A172 (cell line): ENCODE data around the gene XPC. TPM values are rescaled to one million over a fixed set of nuclear protein-coding genes. Genes with fewer than 3 reads are reported as not detected.
"Not testable (repeated sequence)": the region's sequence is repeated elsewhere in the genome, so short reads cannot be mapped to it uniquely, and the experiment has no call there.

Experiments used
- DNase-seq: peaks from one replicate; pipeline ENCODE4 v3.0.0-alpha.2; 2015; ENCODE audit warnings: low spot score
- total RNA-seq: library from RNA; depleted of rRNA; stranded (reverse); fragments of >200 nt; shearing (Covaris generic); gene quantifications from 2 replicates; pipeline ENCODE4 v1.2.3, GENCODE V29; 2014

XPC gene
- total RNA-seq, 1 experiment from 2014 or later, result 32.2 TPM

DNA sequence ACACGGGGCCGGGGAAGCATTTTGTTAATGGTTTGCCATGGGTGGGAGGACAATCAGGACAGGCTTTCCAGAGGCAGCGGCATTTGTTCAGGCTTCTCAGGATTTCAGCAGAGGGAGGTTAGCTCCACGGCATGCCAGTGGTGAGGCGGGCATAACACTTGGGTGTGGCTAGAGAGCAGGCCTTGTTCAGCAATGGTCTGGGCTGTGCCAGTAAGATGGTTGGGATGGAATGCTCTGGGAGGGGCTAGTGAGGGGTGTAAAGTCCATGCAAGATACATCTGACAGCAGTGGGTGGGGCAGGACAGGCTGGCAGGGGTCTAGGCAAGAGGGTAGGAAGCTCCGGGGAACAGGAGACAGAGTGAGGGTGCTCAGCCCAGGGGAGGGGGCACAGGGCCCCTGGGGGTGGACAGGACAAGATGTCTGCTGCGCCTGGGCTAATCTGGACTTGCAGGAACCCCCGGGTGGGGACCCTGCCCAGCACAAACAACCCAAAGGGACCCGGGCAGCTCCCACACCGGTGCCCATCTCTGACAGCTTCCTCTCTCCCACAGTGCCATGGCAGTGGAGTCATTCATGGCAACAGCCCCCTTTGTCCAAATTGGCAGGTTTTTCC lies 45.1 kb downstream of the XPC start:
- DNase-seq, result no peak

DNA sequence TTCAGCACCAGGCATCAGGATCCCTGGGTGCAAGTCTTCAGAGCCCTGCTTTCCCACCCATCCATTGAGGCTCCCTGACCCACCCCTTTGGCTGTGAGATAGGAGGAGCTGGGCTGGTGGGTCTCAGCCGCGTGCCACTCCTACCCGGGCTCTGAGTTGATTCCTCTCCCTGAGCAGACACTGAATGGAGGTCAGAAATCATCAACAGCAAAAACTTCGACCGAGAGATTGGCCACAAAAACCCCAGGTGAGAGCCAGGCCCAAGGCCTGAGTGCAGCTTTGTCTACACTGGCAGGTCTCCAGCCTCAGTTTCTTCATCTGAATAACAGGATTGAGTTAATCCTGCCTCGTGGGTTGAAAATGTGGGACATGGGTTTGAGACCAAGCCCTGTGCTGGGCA lies 45.7 kb downstream of the XPC start:
- no peak for DNase-seq

DNA sequence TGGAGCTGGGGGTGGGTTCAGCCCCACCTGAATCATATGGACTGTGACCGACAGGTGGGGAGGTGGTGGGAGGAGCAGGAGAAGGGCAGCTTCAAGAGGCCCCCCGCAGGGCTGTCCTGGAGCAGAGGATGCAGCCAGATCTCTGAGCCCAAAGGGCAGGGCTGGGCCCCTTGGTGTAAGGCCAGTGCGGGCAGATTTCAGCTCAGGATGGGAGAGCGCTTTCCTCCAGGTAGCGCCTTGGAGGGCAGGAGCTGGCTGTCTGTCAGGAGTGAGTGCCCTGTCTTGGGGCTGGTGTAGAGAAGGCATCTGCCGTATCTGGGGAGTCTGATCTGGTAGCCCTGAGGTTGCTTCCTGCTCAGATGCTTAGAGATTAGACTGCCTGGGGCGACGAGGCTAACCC lies 46.3 kb downstream of the XPC start:
- DNase-seq, result no peak

DNA sequence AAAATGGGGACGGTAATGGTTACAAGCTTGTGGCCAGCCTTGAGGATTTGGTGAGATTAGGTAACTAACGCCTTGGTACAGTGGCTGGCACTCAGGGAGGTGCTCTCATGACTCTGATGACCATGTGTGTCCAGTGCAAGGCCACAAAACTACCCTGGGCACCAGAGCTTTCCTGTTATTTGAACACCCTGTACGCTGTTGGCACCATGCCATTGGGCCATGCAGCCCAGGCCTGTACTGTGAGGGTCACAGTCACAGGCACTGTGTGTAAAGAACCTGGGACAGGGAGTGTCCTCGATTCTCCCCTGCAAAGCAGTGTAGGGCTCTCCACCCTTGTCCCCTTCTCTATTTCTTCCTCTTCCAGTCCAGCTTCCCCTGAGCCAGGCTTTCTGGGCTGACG lies 47.3 kb downstream of the XPC start:
- no peak for DNase-seq

DNA sequence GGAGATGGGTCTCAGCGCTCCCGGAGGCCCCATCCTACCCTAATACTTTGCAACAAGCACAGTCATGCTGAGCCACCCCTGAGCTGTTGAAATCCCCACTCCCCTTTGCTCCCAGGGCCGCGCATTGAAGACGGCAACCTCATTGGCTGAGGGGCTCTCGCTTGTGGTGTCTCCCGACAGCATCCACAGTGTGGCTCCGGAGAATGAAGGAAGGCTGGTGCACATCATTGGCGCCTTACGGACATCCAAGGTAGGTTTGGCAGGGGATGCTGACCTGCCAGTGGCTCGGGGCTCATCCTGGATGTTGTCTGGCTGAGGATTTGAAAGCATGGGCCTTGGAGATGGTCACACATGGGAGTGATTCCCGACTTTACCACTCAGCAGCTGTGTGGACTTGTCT lies 47.7 kb downstream of the XPC start:
- DNase-seq, result no peak

DNA sequence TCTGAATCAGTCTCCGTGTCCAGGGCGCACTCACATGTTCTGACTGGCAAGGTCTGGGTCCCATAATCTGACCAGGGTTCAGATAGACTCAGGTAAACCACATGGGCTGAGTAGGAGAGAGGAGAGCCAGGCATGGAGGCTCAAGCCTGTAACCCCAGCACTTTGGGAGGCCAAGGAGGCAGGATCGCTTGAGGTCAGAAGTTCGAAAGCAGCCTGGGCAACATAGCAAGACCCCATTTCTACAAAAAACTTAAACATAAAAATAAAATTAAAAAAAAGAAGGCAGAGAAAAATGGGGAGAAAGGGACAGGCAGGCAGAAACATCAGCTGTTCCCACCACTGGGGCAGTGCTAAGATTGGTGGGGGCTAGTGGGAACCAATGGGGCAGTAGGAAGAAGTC lies 48.2 kb downstream of the XPC start:
- DNase-seq, result no peak

DNA sequence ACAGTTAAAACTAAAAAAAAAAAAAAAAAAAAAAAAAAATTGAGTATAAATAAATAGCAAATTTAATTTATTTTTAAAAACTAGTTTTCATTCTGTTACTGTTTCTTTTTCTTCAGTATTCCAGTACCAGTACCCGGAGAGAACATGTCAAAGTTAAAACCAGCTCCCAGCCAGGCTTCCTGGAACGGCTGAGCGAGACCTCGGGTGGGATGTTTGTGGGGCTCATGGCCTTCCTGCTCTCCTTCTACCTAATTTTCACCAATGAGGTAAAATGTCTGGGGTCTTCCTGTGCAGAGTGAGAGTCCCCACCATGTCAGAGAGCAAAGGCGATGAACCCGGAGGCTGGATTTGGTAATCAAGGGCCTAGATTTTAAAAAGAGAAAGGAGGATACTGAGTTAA lies 49.1 kb downstream of the XPC start:
- DNase-seq, result no peak

DNA sequence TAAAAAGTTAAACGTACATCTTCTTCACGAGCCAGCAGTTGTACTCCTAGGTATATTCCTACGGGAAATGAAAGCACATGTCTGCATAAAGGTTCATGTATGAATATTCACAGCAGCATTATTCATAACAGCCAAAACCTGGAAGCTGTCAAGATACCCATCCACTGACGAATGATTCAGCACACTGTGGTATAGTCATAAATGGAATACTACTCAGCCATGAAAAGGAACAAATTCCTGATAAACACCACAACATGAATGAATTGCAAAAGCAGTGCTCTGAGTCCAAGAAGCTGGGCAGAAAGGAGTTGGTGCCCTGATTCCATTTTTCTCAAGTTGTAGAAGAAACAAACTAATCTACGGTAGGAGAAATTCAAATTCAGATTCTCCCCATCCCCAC lies 49.7 kb downstream of the XPC start:
- no peak for DNase-seq

DNA sequence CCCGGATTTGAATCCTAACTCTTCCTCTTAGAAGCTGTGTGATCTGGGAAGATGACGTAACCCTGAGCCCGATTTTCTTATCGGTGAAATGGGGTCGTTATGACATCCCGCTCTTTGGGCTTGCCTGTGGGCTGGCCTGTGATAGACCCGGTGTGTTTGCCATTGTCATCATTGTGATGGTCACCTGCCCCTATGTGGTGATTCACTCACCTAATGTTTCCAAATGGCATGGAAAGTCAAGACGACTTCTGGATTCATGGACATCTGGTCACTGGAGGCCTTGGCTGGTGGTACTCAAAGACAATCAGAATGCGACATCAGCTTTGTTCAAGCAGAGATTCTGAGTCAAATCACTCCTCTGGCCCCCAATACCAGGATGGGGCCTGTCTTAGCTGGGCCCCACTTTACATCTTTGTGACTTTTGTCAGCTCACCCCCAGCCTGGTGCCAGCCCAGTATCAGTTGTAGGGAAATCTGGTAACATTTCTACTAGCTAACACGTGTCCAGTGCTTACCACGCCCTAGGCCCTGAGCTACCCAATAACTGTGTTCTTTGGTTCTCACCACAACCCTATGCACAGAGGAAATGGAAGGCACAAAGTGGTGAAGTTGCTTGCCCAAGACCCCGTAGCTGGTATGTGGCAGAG lies 50.8 kb downstream of the XPC start:
- DNase-seq, result no peak

DNA sequence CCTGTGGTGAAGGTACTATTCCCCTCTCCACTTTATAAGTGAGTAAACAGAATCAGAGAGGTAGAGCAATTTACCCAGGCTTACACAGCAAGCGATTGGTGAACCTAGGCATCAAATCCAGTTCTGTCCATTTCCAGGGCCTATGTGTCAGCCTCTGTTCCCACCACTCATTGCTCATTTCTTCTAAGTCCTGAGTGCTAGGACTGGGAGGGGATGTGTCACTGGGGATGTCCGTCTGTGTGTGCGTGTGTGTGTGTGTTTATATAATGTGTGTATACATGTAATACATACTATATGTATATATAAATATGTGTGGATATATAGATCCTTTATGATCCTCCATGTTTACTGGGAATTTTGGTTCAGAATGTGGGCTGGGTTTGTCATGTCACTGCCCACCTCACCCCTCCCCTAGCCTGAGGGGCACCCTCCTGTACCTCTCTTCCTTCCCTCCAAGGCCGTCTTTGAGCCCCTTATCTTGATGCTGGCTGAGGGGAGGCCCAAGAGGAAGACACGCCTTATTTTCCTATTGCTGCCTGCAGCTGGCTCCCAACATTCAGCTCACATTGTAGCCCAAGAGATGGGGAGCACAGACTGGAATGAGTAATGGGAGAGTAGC lies 51.4 kb downstream of the XPC start:
- DNase-seq, result no peak

DNA sequence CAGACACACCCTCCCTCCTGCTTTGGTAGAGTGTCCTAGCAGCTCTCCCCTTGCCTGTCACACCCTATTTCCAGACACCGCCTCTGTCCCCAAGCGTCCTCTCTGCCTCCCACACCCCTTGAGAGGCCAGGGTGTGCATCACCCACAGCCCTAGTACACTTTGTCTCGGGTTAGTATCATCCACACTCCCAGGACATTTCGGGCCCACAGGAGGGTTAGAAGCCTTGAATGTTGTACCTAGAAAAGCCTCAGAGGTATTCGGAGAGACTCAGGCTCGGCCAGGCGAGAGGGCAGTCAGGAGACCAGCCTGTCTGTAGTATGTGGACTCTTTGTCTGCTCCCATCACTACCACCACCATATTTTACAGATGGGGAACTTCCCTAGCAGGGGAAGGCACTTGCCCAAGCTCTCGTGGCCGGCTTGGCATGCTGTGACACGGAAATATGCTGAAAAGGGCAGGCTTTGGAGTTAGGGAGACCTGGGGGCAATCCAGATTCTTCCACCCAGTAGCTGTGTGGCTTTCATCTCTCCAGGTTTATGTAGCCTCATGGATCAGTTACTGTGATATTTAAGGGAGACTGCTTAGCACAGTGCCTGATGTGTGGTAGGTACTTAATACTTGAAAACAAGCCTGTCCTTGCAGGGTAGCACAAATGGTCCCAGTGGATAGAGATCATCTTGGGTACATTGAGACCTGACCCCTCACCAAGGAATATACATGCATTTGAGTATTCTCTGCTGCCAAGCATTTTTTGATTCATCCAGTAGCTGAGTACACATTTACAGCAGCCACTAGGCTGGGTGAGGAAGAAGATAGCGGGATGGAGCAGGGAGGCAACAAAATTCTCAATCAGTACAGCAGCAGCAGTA lies 52.1 kb downstream of the XPC start:
- no peak for DNase-seq

DNA sequence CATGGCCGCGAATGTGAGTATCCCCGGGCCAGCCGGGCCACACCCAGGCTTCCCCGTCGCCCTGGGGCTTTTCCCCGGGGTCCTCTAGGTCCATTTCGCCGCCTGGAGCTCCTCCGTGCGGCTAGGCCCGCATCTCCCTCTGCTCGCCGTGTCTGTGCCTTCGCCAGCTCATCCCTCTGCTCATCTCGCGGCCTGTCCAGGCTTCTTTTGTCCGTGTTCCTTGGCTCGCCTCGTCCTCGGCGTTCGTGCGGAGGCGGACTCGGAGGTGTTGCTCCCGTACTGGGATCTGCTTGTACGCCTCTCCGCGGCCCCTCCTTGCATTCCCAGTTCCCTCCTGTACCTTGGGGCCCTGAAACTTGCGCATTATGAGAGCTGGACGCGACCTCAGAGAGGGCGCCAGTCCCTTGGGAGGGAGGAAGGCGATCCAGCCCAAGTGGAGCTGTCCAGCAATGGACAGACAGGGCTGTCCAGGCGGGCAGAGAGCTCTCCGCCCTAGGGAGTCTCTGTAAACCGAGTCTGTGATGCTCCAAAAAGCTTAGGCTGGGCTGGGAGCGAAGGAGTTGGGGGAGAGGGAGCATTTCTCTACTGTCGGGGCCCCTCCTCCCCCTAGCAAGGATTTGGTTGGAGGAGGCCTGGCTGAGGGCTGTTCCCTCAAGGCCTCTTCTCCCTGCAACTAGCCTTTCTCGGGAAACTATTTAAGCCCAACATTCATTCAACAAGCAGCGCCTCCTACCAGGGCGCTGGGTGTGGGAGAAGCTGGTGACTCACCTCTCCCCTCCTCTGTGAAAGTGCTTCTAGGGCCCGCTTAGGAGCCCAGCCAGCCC lies 53.0 kb downstream of the XPC start:
- DNase-seq, result peak; percentile 94

DNA sequence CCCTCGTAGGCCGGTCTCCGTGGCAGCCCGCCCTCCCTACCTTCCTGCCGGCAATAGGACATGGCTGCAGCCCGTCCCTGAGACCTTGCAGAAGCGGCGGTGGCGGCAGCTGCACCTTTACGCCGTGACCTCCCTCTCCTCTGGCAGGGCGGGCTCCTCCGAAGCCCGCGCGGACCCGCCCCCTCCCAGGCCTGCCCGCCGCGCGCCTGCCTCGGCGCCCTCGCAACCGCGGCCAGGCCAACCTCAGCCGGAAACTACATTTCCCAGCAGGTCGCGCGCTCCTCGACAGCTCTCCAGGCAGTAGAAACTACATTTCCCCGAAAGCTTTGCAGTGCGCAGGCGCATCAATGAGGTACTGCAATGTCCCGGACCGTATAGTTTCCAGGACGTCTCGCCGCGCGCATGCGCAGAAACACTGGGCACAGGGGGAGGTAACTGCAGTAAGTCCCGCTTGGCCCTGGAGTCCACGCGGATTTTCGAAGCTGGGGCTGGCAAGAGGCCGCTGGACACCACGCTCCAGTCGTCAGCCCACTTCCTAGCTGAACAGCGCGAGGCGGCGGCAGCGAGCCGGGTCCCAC lies 53.7 kb downstream of the XPC start, which contains the start of the genes CHCHD4 and TMEM43:
CHCHD4 (minus strand) TSS at position 256 of the 578 bp plus-strand sequence; CDS start at position 62, 194 bp downstream.
TMEM43 (plus strand) TSS at position 438 of the 578 bp plus-strand sequence. CDS start 142 bp downstream, outside the sequence.
- peak; percentile 98 for DNase-seq

DNA sequence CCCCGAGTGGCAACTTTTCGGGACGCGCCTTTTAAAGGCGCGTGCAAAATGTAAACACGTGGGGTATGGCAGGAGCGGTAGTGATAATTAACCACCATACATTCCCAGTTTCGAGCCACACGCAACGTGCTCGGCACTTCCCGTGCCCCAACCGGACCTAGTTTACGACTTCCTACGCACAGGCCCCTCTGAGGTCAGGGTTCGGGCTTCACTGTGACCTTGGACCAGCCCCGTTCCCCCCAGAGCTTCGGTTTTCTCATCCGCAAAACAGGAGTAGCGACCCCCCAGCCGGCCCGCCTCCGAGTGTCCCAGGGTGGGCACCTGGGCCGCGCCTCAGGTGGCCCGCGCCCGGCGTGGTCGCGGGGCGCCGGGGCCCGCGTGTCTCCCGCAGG lies 54.2 kb downstream of the XPC start:
- no peak for DNase-seq

DNA sequence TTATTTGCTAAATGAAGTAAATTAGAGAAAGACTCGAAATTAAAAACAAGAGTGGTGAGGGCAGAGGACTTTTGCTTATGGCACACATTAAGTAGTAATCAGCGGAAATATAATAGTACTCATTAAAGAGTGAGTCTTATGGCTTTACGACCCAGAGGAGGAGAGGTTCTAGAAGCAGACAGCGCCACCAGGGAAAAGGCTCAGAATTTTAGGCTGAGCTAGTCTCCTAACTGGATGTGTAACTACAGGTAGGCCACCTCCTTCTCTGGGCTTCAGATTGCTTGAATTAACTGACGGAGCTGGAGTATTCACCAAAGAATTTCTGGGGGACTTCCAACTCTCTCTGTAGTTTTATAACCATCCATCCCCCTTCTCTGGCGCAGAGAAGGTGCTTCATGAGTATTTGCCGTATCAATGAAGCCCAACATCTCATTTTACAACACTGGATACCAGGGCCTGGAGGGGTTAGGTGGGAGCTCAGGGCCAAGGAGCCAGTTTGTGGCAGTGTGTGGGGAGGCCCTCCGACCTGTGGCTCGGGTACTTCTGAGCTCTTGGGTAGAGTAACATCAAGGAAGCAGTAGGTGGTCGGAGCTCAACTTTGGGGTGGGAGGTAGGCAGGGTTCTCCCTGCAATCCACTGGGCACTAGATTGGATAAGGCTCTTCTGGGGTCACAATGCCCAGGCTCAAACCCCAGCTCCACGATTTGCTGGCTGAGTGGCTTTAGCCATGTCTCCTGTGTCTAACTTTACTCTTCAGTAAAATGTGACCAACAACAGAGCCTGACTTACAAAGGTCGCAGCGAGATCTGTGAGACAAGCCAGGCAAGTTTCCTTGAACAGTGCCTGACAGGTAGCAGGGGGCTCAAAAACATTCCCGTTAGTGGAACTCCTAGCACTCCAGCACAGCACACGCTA lies 54.8 kb downstream of the XPC start:
- no peak for DNase-seq

DNA sequence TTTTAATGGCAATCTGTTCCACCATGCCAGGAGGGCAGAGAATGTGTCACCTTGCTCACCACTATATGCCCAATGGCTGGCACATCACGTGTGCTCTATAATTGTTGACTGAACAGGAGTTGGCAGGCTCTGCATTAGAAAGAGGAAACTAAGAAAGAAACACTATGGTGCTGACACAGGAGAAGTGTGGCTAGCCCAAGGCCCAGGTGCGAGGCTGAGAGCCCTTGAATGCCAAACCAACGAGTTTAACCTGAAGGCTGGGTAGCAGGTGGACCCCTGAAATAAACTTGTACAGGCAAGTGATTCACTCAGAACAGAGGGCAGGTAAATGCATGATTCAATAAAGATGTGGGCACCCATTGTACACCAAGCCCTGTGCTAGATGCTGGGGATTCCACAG lies 56.1 kb downstream of the XPC start:
- no peak for DNase-seq

DNA sequence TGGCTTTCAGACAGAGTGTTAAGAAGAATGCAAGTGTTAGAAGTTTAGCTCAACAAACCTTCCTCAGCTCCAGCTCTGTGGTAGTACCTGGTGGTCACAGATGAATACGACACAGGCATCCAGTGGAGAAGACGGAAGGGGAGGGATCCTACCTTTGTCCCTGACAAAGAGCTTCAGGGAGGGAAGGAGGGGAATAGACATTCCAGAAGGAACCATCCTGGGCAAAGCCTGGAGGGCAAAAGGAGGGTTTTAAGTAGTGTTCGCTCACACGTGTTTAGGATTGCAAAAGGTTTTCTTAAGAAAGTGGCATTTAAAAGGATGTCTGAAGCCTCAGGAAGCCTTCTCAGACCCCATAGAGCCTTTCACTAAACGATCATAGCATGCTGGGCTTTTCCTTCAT lies 56.5 kb downstream of the XPC start:
- no peak for DNase-seq

DNA sequence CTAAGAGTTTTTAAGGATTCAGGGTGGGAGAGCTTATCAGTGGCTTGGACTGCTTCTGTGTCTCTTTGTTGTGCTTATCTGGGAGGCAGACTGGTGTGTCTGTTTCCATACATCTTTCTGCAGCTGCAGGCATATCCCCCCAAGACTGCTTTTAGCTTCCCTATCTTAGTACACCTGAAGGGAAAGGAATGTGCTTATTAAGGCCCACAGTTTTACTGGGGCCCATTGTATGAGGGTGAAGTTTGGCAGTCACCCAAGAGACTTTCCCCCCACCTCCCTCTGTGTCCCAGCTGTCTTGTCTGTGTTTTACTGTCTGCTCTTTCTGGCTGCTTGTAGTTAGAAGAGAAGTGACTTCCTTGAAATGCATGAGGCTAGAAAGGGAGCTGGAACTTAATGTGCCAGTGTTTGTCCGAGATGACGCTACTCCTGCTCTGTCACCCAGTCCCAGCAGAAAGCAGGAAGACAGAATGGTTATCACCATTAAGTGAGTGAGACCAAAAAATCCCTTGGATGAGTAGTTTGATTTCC lies 57.4 kb downstream of the XPC start:
- DNase-seq, result not testable (repeated sequence)

DNA sequence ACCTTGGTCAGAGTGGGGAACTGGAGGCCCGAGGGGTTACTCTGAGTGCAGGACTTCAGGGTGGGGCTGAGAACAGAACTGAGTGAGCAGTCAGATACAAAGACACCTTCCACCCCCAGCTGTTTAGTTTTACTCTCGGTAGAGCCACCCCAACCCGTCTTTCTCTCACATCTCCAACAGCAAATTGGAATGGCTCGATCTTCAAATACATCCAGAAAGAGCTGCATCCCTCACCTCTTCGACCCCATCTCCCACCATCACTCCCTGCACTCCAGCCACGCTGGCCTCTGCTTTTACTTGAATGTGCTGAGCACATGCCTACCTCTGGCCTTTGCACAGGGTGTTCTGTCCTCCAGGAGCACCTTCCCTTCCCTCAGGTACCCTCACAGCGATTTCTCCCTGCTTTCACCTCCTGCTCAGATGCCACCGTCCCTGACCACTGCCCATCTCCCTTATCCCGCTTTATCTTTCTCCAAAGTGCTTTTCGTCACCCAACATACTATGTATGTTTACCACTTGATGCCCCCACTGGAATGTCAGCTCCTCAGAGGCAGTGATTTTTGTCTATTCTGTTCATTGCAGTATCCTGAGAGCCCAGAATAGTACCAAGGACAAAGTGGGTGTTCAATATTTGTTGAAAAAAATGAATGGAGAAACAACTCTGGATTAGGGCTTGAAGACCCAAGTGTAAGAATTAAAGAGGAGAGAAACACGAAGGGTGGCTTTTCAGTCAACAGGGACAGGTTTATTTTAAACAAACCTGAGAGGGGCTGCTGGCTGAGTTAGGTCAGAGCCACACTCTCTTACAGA lies 58.1 kb downstream of the XPC start:
- no peak for DNase-seq
